Stomach (tissue), 4 donors: ENCODE measurements around the gene SPOCD1.

Experiments
- POLR2A ChIP-seq, 4 donors: fragments of 450-650 bp; IDR thresholded peaks; one replicate each; pipeline ENCODE4 v1.6.1; 2016; ENCODE audit warnings: antibody characterized with exemption in 4 of 4, control low read depth in 2 of 4, mild to moderate bottlenecking in 1 of 4, moderate library complexity in 1 of 4
- POLR2AphosphoS5 ChIP-seq, 3 donors: sonication (generic); formaldehyde crosslinking; IDR thresholded peaks; one replicate each; pipeline ENCODE4 v1.6.1; 2016; ENCODE audit warnings: antibody characterized with exemption in 3 of 3

- TF ChIP-seq POLR2A (IDR thresholded peaks at IDR 0.05) (no peak), POLR2AphosphoS5 (IDR thresholded peaks at IDR 0.05) (no peak)
Observed at GRCh38 chr1:31748365-31748764, 67.5 kb downstream of the SPOCD1 start.
